GM19351 (cell line): ENCODE measurements around the gene PPFIA4.

Experiments
- ATAC-seq: cut with Tn5 transposase; IDR thresholded peaks from one replicate; pipeline ENCODE4 v1.9.1; 2021; ENCODE audit warnings: mild to moderate bottlenecking, moderate library complexity; ENCODE audit not compliant: unreplicated experiment

Gene PPFIA4

DNA sequence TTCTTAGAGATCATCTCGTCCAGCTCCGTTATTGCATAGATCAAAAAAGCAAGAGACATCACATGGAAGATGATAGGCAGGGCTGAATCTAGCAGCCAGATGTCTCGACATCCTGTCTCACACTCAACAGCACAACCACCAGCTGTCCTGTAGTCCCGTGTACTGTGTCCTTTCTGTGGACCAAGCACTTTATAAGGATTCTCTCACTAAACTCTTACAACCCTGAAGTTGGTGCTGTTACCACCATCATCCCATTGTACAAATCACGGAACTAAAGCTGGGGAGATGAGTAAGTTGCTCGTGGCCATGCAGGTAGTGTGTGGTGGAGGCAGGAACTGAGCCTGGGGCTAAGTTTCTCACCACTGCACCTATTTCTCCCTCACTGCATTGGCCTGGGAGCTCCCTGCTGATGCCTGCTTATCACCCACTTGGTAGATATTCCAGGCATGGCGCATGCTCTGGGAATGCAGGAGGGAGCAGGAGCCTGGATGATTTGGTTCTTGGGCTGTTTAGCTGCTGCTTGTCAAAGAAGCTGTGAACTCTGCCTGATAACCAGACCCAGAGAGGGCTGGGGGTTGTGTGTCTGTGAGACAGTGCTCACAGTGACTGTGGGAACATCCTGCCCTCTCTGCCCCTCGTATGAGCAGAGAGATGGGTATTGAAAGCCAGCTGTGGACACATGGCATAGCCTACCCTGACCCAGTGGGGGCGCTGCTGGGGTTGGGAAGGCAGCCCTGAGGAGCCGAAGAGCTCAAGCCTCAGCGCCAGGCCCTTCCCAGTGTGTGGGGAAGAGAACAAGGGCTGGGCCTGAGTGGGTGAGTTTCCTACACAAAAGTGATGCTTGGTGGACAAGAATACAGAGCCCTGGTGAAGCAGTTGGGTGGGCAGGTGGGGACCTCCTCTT, 13.6 kb downstream of the PPFIA4 start:
- no peak for ATAC-seq

DNA sequence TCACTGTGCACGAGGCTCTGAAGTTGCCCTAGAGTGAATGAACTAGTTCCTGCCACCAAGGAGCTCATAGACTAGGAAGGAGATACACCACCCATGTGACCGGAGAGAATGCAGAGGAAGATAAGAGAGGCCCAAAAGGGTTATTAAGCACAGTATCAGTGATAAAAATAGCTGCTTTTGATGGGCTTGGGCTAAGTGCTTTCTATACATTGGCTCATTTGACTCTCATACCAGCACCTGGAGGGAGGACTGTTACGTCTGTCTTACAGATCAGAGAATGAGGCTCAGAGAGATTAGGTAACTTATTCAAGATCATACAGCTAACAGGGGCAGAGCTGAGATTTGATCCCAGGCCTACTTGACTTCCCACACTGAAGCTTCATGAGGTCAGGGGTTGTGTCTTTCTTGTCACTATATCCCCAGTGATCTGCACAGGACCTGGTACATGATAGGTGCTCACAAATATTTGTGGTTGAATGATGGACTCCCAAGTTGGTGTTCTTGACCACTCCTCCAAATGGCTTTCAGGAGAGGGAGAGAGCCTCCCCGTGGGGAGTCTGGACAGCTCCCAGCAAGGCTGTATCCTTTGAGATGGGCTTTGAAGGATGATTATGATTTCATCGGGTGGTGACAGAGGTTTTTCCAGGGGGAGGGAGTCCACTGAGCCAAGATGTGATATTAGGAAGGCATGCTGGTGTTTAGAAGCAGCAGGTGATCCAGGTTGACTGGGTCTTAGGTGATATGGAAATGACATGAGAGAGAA, 14.4 kb downstream of the PPFIA4 start:
- no peak for ATAC-seq

DNA sequence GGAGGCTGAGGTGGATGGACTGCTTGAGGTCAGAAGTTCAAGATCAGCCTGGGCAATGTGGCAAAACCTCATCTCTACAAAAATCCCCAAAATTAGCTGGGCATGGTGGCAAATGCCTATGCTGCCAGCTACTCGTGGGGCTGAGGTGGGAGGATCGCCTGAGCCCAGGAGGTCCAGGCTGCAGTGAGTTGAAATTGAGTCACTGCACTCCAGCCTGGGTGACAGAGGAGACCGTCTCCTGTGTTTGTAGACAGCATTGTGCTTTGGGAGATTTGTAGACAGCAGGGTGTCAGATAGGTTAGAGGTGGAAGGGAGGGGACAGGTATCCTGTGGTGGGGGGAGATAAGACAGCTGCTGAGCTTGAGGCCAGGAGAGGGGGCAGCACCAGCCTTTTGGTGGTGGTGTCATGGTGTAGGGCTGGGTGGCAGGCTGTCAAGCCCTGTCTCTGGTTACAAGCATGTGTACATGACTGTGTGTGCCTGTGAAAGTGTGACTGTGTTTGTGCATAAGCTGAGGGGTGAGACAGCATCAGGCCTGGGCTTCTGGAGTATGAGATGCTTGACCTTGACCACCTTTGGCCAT, 15.2 kb downstream of the PPFIA4 start:
- ATAC-seq: no peak

DNA sequence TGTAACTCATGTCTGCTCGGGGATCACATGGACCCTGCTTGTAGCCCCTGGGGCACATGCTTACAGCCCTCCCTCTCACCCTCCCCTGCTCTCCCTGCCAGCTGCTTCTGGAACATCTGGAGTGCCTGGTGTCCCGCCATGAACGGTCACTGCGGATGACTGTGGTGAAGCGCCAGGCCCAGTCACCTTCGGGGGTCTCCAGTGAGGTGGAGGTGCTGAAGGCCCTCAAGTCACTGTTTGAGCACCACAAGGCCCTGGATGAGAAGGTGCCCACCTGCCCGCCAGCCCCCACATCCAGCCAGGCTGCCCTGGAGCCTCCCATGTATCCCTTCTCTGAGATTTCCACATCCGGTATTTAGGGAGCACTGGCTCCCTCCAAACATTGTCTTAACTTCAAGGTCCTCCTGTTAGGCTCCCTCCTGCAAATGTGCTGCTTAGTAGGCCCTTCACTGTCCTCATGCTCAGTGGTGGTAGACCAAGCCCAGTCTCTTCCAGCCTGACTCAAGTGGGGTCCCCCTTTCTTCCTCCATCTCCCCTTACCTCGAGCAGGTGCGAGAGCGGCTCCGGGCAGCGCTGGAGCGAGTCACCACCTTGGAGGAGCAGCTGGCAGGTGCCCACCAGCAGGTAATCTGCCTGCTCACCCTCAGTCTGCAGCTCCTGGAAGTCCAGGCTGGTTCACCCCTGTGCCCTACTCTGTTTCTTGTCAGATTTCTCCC, 17.7 kb downstream of the PPFIA4 start:
- no peak for ATAC-seq

DNA sequence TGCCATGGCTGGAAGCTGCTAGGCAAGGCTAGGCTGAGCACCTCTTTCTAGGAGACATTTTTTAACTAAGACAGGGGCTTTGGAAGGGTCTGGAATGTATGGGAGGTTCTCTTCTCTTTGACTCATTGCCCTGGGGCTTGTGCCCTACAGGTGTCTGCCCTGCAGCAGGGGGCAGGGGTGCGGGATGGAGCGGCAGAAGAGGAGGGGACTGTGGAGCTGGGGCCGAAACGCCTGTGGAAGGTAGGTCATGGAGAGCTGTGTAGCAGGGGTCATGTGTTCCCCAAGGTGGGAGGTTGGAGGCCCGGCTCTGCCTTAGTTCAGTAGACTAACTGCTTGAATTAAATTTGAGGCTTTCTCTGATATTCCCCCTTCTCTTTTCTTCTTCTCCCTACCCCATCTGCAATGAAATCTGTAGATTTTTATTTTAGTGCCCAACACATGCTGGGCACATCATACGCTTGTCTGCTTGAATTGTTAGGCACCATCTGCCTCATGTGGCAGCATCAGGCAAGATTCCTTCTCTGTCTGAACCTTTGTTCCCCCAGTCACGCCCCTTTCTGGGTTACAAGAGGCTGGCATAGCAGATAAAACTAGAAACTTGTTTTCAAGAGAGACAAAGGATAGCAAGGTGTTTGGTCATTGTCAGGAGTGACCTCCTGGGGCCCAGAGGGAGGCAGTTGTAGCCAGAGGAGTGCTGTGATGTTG, 18.4 kb downstream of the PPFIA4 start:
- ATAC-seq: no peak

DNA sequence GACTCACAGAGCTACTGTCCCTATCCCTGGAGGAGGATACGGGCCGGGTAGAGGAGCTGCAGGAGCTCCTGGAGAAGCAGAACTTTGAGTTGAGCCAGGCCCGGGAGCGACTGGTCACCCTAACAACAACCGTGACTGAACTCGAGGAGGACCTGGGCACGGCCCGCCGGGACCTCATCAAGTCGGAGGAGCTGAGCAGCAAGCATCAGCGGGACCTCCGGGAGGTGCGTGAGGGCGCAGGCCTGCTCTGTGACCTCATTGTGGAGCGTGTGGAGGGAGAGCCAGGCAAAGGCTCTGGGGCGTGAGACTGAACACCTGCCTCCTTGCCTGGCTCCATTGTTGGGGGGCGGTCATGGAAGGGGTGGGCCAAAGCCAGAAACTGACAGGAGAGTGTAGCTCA, 19.0 kb downstream of the PPFIA4 start:
- no peak for ATAC-seq

DNA sequence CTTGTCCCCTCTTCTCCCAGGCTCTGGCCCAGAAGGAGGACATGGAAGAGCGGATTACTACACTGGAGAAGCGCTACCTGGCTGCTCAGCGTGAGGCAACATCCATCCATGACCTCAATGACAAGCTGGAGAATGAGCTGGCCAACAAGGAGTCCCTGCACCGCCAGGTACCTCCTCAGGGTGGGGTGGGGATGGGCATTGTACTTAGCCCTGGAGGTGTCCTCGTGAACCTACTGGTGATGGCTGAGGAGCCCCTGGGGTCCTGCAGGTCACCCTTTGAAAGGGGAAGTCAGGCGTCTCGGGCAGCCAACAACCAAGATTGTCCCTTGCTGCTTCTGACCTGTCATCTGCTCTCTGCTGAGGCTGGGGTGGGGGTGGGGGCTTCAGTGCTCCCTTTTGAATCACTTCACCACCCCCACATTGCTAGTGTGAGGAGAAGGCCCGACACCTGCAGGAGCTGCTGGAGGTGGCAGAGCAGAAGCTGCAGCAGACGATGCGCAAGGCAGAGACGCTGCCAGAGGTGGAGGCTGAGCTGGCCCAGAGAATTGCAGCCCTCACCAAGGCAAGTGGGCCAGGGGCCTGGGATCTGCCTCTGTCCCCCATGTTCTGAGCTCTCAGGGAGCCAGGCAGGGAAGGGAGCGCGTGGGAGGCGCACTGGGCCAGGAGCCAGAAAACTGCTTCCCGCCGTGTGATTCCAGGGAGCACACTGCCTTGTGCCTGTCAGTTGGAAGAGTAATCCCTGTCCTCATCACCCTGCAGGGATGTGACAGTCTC, 19.7 kb downstream of the PPFIA4 start:
- no peak for ATAC-seq

DNA sequence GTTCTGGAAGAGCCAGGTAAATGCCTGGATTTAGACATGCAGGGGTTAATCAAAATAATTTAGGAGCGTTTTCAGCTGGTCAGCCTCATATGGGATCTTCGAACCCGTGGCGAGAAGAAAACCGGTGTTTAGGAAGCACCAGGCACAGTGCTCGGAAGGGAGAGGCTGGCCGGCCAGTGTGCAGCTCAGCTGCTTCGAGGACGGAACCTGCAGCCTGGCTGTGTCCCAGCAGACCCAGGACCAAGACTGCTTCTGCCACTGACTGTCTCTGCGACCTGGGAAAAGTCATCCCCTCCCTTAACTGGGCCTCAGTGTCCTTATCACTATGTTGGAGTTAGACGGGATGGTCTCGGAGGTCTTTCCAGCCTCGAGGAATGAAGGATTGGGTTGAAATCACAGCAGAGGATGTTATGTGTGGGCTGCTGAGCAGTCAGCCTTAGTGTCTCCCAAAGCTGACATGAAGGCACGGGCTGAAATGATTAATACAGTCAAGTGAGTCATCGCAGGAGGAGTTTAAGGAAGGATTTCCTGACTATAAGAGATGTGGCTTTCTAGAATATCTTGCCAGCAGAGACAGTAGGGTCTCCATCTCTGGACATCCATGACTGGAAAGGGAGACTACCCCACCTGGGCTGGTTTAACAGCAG, 20.8 kb downstream of the PPFIA4 start:
- ATAC-seq: no peak

DNA sequence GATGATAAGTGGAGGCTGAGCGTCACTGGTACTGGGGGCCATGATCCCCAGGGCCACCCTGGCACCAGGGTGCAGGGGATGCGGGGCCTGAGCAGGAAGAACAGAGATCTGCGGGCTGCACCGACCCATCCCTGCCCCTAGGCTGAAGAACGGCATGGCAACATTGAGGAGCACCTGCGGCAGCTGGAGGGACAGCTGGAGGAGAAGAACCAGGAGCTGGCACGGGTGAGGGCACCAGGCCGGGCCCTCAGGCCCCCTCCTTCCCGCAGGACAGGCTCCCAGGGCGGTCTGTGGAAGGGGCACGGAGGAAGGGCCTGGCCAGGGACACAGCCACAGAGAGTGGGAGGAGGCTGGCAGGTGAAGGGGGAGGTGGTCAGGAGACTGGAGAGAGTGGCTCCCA, 21.8 kb downstream of the PPFIA4 start:
- no peak for ATAC-seq

DNA sequence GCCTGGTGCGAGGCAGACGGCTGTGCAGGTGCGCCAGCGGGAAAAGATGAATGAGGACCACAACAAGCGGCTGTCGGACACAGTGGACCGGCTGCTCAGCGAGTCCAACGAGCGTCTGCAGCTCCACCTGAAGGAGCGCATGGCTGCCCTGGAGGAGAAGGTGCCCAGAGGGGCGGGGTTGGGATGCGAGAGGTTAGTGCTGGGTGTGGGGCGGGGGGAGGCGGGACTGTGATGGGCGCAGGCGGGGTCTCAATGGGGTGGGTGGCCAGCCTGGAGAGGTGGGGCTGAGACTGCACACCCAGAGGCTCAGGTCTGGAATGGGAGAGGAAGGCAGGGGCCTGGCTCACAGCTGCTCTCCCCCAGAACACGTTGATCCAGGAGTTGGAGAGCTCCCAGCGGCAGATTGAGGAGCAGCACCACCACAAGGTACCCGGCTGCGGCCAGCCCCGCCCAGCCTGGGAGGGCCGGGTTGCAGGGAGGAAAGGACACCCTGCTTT, 22.3 kb downstream of the PPFIA4 start:
- ATAC-seq: no peak

DNA sequence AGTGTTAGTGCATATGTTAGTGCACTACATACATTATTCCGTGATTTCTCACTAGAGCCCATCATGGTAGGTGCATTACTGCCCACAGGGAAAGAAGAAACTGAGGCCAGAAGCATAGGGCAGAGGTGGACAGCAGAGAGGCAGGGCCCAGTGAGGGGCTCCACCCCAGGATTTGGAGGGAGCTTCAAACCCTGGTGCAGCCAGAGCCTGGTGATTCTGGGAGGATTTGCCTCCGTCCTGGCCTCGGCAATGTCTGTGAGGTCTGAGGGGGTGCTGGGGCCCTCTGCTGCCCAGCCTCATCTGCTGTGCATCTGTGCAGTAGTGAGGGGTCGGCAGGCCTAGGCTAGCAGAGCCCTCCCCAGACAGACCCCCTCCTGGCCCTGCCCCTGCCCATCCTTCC, 22.8 kb downstream of the PPFIA4 start:
- ATAC-seq: no peak

DNA sequence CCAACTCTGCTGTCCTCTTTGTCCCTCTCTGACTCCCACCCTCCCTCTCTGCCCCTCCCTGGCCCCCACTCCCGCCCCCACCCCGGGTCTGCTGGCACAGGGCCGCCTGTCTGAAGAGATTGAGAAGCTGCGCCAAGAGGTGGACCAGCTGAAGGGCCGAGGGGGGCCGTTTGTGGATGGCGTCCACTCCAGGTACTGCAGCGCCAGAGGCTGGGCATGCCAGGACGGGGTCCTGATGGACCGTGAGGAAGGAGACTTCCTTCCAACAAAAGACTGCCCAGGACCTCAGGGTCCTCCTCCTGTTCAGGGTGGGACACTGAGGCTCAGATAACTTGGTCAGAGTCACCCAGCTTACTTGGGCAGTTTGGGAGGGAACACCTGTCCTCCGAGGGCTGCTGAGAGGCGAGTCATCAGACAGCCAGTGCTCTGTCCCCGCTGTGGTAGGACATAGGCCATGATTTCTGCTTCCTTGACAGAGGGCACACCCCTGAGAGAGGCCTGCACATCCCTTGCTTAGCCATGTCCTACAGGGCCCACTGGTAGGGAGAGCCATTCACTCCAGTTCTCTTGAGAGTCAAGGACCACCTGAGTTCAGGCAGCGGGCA, 23.4 kb downstream of the PPFIA4 start:
- no peak for ATAC-seq

DNA sequence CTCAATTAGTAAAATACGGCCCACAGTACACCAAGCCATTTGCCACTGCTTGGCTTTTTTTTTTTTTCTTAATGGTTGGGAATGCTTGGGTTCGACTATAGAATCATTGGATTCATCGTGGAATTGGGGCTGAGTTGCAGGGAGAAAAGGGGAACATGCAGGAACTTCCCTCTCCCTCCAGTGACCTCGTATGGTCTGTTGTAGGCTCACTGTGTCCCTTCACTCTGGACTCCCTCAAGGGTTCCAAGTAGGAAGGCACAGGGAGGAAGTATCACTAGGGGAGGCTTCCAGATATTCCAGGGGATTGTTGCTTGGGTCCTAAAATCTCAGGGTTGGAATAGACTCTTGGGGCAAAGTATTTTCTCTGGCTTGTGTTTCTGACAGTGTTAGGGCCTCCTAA, 24.5 kb downstream of the PPFIA4 start:
- ATAC-seq: no peak

DNA sequence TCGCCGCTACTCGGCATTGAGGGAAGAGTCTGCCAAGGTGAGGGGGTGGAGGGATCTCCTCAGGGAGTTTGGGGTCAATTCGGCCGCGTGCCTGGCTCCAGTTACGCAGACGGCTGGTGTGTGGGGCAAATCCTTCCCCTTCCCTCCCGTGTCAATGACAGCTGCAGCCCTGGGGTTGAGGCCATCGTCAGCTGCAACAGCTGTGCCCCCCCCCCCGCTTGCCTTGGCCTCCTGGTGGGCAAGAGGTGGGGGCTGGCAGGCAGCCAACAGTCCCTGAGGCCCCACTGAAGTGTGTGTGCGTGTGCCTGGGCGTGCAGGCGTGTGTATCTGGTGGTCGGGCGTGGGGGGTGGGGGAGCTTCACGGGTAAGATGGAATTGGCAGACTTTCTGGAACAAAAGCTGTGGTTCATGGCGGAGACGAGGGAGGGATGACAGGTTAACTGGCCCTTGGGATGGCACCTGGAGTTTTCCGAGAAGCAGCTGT, 25.6 kb downstream of the PPFIA4 start:
- no peak for ATAC-seq

DNA sequence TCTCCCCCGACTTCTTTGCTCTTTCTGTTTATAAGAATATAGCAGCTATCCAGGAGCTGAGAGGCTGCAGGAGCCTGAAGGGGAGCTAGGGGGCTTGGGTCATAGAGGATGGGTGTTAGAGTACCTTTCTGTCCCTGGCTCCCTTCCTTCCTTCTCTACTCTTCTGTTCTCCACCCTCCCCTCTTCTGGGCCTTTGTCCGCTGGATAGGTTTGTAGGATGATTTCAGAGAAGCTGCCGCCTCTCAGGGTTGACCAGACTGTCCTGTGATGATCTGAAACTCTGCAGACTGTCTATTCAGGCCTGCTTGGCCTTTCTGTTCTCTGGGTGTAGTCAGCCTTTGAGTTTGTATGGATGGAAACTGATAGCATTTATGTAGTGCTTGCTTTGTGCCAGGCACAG, 26.3 kb downstream of the PPFIA4 start:
- no peak for ATAC-seq

DNA sequence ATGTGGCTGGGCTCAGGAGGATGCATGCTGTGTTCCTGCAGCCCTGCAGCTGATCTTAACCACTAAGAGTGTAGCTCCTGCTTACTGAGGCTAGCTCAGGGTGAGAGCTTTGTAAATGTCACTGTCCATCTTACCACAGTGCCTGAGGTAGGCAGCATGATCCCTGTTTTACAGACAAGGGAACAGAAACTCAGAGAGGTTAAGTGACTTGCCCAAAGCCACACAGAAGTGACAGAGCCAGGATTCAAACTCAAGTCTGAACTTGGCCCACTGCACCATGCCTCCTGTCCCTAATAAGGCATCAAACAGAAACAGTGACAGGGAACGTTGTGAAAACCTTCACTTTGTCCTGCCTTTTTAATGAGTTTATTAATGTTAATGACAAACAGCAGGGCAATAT, 27.9 kb downstream of the PPFIA4 start:
- no peak for ATAC-seq

DNA sequence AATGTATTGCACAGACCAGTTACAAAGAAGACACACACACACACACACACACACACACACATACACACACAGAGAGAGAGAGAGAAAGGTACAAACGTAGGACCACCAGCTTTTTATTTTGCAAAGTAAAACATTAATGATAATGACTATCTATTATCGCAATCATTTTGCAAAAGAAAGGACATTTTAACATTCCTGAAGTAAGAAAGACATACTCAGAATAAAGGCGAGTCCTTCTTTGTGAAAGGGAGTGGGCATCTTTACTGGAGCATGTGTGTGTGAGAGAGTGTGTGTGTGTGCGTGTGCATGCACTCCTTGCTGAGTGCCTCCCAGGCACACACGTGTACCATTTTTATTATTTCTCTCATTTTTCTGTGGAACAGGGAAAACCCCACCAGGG, 28.4 kb downstream of the PPFIA4 start:
- ATAC-seq: no peak

DNA sequence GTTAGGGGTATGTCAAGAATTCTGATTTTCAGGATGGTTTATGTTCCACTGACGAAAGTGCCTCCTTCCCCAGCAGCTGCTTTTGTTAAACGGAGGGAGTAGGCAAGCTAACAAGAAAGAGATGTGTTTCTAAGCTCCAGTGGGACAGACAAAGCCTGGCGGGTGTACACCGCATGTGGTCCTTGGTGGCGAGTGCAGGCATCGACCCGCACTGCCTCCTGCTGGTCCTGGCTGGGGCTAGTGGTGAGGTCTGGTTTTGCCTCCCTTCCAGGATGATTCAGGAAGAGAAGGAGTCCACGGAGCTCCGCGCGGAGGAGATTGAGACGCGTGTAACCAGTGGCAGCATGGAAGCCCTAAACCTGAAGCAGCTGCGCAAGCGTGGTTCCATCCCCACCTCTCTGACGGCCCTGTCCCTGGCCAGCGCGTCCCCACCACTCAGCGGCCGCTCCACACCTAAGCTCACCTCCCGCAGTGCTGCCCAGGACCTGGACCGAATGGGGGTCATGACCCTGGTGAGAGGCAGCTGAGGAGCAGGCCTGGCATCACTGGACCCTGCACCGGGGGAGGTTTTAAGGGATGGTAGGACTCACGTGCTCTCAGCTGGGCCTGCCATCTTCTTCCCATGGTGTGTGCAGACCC, 29.0 kb downstream of the PPFIA4 start:
- no peak for ATAC-seq
